ENCODE data around the gene ZBTB7A.

The ZBTB7A gene

GRCh38 chr19:4016903-4017638 is 49.6 kb downstream of the ZBTB7A start:
- no peak for DNase-seq (ENCODE audit: low read depth)
- H3K4me3 ChIP-seq (ENCODE audit: low read depth, low read length): no peak overlapping the region
- TF ChIP-seq CTCF (IDR thresholded peaks at IDR 0.05; ENCODE audit: low read depth, low read length, missing control alignments): no peak
- in situ Hi-C loops (cut with HindIII; ENCODE audit: low sequenced_read_pairs): no loop called here

- no peak overlapping the region for H3K4me3 ChIP-seq (ENCODE audit: low read depth, low read length)
- in situ Hi-C loops (cut with HindIII; ENCODE audit: low sequenced_read_pairs): no loop called here
- TF ChIP-seq CTCF (IDR thresholded peaks at IDR 0.05; ENCODE audit: low read depth, low read length, missing control alignments): no peak
- no peak for DNase-seq (ENCODE audit: low read depth)
Measured at GRCh38 chr19:4016486-4016885, 50.2 kb downstream of the ZBTB7A start.

- no peak overlapping the region for H3K4me3 ChIP-seq (ENCODE audit: low read depth, low read length)
- TF ChIP-seq CTCF (IDR thresholded peaks at IDR 0.05; ENCODE audit: low read depth, low read length, missing control alignments): no peak
- in situ Hi-C loops (cut with HindIII; ENCODE audit: low sequenced_read_pairs): no loop called here
- no peak for DNase-seq (ENCODE audit: low read depth)
Measured at GRCh38 chr19:4015705-4016402, 50.8 kb downstream of the ZBTB7A start.

GRCh38 chr19:4014541-4015491 is 51.9 kb downstream of the ZBTB7A start:
- in situ Hi-C loops (cut with HindIII; ENCODE audit: low sequenced_read_pairs): no loop called here
- H3K4me3 ChIP-seq (ENCODE audit: low read depth, low read length): no peak overlapping the region
- no peak for DNase-seq (ENCODE audit: low read depth)
- no peak for TF ChIP-seq CTCF (IDR thresholded peaks at IDR 0.05; ENCODE audit: low read depth, low read length, missing control alignments)

GRCh38 chr19:4013886-4014540 is 52.7 kb downstream of the ZBTB7A start:
- H3K4me3 ChIP-seq (ENCODE audit: low read depth, low read length): no peak overlapping the region

More at GRCh38 chr19:4013886-4014540, 52.7 kb downstream of the ZBTB7A start:
- DNase-seq (ENCODE audit: low read depth): no peak
- in situ Hi-C loops (cut with HindIII; ENCODE audit: low sequenced_read_pairs): no loop called here
- no peak for TF ChIP-seq CTCF (IDR thresholded peaks at IDR 0.05; ENCODE audit: low read depth, low read length, missing control alignments)
